Measurements from ENCODE around the gene MAD1L1. TPM values are rescaled to one million over a fixed set of nuclear protein-coding genes. Genes with fewer than 3 reads are reported as not detected.

The MAD1L1 gene
- total and polyA plus RNA-seq, 2 of the 13 experiments (the other 11 are each of a cell fraction or from before 2014, with no cell fraction given) = 17.4 to 64.7 TPM

- POLR2A ChIA-PET = no interaction called here
- Histone ChIP-seq H3K79me2 (ENCODE audit: insufficient read depth, low read length) (no peaks in the 10 kb centered on the region), H3K4me3 (replicated peaks in 1 of 3; ENCODE audit: insufficient read depth in 1 of 3, low read depth in 2 of 3, low read length in 3 of 3) (no peak overlapping the region), H2AFZ (ENCODE audit: low read length) (no peak overlapping the region), H3K9ac (ENCODE audit: insufficient read depth, low read depth, low read length) (no peak overlapping the region), H3K36me3 (replicated peaks in 1 of 2; ENCODE audit: control insufficient read depth in 1 of 2, insufficient read depth in 2 of 2, low read length in 2 of 2) (no peaks in the 10 kb centered on the region), H4K20me1 (ENCODE audit: insufficient read depth, low read length) (no peaks in the 10 kb centered on the region), H3K9me3 (ENCODE audit: low read length) (no peaks in the 10 kb centered on the region), H3K27ac (ENCODE audit: extremely low read length, insufficient read depth, low read length) (no peak overlapping the region), H3K4me1 (ENCODE audit: insufficient read depth, low read length) (peaks cover 32% of the 10 kb centered on the region), H3K27me3 (ENCODE audit: control insufficient read depth in 1 of 2, insufficient read depth in 2 of 2, low read length in 2 of 2) (no peaks in the 10 kb centered on the region), H3K4me2 (ENCODE audit: low read depth, low read length) (no peak overlapping the region)
- in situ Hi-C loops (cut with HindIII; ENCODE audit: extremely low pct_ligation_motif_present, low pct_unique_long_range_greater_than_20kb) (no loop called here), intact Hi-C loops (cut with micrococcal nuclease; ENCODE audit: unreplicated experiment) (no loop called here)
- no TSS peak for BruUV-seq (replicated peaks)
- ATAC-seq = no peak
- TF ChIP-seq SP4 (CRISPR knock-in tag; IDR thresholded peaks at IDR 0.05) (no peak), ELF3 (CRISPR knock-in tag; IDR thresholded peaks at IDR 0.05) (no peak), GMEB2 (CRISPR knock-in tag; IDR thresholded peaks at IDR 0.05; ENCODE audit: low read depth) (no peak)
- no peak for FAIRE-seq
- no peak for DNase-seq (ENCODE audit: low spot score)
- 98% methylated on average over 15 of the region's 36 CpGs for WGBS (ENCODE audit: low lambda C conversion rate)
- CTCF ChIA-PET (ENCODE audit: low intra/inter-chr PET ratio, low total read pairs) = no interaction called here
These were observed 364.1 kb downstream of the MAD1L1 start for GRCh38 chr7:1868516-1869165.

GRCh38 chr7:1867370-1868260 lies 365.1 kb downstream of the MAD1L1 start:
- ChIA-PET CTCF (ENCODE audit: low intra/inter-chr PET ratio, low total read pairs) (no interaction called here), POLR2A (no interaction called here)
- TF ChIP-seq ZSCAN22 (CRISPR knock-in tag; IDR thresholded peaks at IDR 0.05) (no peak), POLR2AphosphoS2 (IDR thresholded peaks at IDR 0.05; ENCODE audit: low read depth, low read length) (no peak), SKIL (CRISPR knock-in tag; IDR thresholded peaks at IDR 0.05; ENCODE audit: borderline replicate concordance) (no peak), ZNF432 (CRISPR knock-in tag; IDR thresholded peaks at IDR 0.05; ENCODE audit: borderline replicate concordance) (no peak), HDAC1 (CRISPR knock-in tag; IDR thresholded peaks at IDR 0.05) (no peak), NR2F1 (CRISPR knock-in tag; IDR thresholded peaks at IDR 0.05) (no peak), NFE2 (CRISPR knock-in tag; IDR thresholded peaks at IDR 0.05) (no peak), ZNF557 (CRISPR knock-in tag; IDR thresholded peaks at IDR 0.05) (no peak), ZSCAN9 (CRISPR knock-in tag; IDR thresholded peaks at IDR 0.05; ENCODE audit: borderline replicate concordance) (no peak), ZNF691 (CRISPR knock-in tag; IDR thresholded peaks at IDR 0.05; ENCODE audit: borderline replicate concordance, low read depth) (no peak)
- Histone ChIP-seq H3K4me1 (ENCODE audit: insufficient read depth, low read length) (peaks cover 22% of the 10 kb centered on the region), H2AFZ (ENCODE audit: low read length) (no peak overlapping the region), H3K27me3 (ENCODE audit: control insufficient read depth in 1 of 2, insufficient read depth in 2 of 2, low read length in 2 of 2) (no peaks in the 10 kb centered on the region), H3K9me3 (ENCODE audit: low read length) (no peaks in the 10 kb centered on the region), H3K27ac (ENCODE audit: extremely low read length, insufficient read depth, low read length) (no peak overlapping the region), H3K4me3 (replicated peaks in 1 of 3; ENCODE audit: insufficient read depth in 1 of 3, low read depth in 2 of 3, low read length in 3 of 3) (no peak overlapping the region), H3K36me3 (replicated peaks in 1 of 2; ENCODE audit: control insufficient read depth in 1 of 2, insufficient read depth in 2 of 2, low read length in 2 of 2) (no peaks in the 10 kb centered on the region), H3K4me2 (ENCODE audit: low read depth, low read length) (no peak overlapping the region), H4K20me1 (ENCODE audit: insufficient read depth, low read length) (no peaks in the 10 kb centered on the region), H3K9ac (ENCODE audit: insufficient read depth, low read depth, low read length) (no peak overlapping the region), H3K79me2 (ENCODE audit: insufficient read depth, low read length) (no peaks in the 10 kb centered on the region)
- BruUV-seq (replicated peaks) = no TSS peak
- intact Hi-C loops (cut with micrococcal nuclease; ENCODE audit: unreplicated experiment) (no loop called here), in situ Hi-C loops (cut with HindIII; ENCODE audit: extremely low pct_ligation_motif_present, low pct_unique_long_range_greater_than_20kb) (no loop called here)
- FAIRE-seq (no peak), ATAC-seq (no peak), DNase-seq (ENCODE audit: low spot score) (no peak)
- 95% methylated on average over 13 of the region's 29 CpGs for WGBS (ENCODE audit: low lambda C conversion rate)

All from HepG2 (cell line).